Prostate gland (tissue), 2 donors: ENCODE data around the gene VPS36.

Experiments used
- POLR2A ChIP-seq: fragments of 450-650 bp; IDR thresholded peaks from one replicate; pipeline ENCODE4 v1.6.1; 2016; ENCODE audit warnings: antibody characterized with exemption, mild to moderate bottlenecking
- POLR2AphosphoS5 ChIP-seq: sonication (generic); formaldehyde crosslinking; IDR thresholded peaks from one replicate; pipeline ENCODE4 v1.6.1; 2017; ENCODE audit warnings: antibody characterized with exemption
- TF ChIP-seq, protein P1 (sequence below), 4 experiments: fragments of 200-600 bp in 2 of 4; fragments of 450-650 bp in 2 of 4; sonication (generic) in 2 of 4; IDR thresholded peaks; 1 replicate in 3 of 4; 2 replicates in 1 of 4; pipeline ENCODE4 v1.5.1; 2016 to 2019; ENCODE audit warnings: antibody characterized with exemption in 4 of 4, mild to moderate bottlenecking in 2 of 4, moderate library complexity in 2 of 4

DNA sequence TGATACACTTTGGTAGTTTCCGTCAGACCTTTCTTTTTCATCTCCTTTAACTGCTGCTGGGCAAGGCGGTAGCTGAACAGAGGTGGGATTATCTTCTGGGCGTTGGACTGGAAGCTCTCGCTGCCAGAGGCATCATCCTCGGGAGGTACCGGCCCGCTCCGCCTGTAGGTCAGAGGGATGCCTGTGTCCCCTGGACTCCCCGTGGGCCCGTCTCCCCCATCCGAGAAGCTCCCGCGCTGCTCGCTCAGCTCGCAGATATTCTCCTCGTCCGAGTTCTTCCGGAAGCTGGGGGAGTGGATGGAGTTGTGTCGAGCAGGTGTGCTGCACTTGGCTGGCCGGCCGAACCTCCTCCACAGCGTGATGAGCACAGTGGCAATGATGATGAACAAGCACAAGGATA, 72.1 kb downstream of the VPS36 start:
- TF ChIP-seq POLR2A: no peak
- TF ChIP-seq, protein P1, sequence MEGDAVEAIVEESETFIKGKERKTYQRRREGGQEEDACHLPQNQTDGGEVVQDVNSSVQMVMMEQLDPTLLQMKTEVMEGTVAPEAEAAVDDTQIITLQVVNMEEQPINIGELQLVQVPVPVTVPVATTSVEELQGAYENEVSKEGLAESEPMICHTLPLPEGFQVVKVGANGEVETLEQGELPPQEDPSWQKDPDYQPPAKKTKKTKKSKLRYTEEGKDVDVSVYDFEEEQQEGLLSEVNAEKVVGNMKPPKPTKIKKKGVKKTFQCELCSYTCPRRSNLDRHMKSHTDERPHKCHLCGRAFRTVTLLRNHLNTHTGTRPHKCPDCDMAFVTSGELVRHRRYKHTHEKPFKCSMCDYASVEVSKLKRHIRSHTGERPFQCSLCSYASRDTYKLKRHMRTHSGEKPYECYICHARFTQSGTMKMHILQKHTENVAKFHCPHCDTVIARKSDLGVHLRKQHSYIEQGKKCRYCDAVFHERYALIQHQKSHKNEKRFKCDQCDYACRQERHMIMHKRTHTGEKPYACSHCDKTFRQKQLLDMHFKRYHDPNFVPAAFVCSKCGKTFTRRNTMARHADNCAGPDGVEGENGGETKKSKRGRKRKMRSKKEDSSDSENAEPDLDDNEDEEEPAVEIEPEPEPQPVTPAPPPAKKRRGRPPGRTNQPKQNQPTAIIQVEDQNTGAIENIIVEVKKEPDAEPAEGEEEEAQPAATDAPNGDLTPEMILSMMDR (IDR thresholded peaks at IDR 0.05): no peak
- no peak for TF ChIP-seq POLR2AphosphoS5
